Body of pancreas (tissue), 4 donors: ENCODE results near the gene SETBP1.

Experiments used
- POLR2A ChIP-seq, 3 donors: fragments of 450-650 bp; IDR thresholded peaks; one replicate each; pipeline ENCODE4 v1.6.1; 2016; ENCODE audit warnings: antibody characterized with exemption in 3 of 3, mild to moderate bottlenecking in 2 of 3
- TF ChIP-seq, protein P1 (sequence below), 7 experiments: fragments of 450-650 bp in 4 of 7; fragments of 200-600 bp in 3 of 7; sonication (generic) in 3 of 7; IDR thresholded peaks; one replicate each; pipeline ENCODE4 v1.5.1; 2016 to 2019; ENCODE audit warnings: antibody characterized with exemption in 7 of 7

DNA sequence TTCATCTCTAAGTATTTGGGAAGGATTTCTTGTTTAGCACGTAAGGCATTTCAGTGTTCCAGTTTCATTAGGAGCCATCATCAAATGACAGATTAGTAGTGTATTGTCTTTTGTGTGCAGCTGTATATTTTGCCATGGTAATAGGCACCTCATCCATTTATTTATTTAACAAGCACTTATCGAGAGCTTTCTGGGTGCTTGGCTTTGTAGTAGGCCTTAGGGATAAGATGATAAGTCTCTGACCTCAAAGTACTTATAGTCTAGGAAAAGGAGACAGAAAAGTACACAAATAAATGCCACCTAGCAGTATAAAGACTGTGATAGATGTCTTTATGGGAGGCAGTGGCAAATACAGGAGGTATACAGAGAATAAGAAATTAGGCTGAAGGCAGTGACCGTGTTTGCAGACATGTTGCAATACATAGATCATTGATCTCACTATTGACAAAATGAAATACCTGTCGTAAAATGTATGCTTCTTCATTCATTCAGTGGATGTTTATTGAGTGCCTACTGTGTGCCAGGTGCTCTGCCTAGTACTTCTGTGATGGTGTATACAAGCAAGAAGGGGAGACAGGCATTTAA, 265.9 kb downstream of the SETBP1 start:
- TF ChIP-seq, protein P1, sequence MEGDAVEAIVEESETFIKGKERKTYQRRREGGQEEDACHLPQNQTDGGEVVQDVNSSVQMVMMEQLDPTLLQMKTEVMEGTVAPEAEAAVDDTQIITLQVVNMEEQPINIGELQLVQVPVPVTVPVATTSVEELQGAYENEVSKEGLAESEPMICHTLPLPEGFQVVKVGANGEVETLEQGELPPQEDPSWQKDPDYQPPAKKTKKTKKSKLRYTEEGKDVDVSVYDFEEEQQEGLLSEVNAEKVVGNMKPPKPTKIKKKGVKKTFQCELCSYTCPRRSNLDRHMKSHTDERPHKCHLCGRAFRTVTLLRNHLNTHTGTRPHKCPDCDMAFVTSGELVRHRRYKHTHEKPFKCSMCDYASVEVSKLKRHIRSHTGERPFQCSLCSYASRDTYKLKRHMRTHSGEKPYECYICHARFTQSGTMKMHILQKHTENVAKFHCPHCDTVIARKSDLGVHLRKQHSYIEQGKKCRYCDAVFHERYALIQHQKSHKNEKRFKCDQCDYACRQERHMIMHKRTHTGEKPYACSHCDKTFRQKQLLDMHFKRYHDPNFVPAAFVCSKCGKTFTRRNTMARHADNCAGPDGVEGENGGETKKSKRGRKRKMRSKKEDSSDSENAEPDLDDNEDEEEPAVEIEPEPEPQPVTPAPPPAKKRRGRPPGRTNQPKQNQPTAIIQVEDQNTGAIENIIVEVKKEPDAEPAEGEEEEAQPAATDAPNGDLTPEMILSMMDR (IDR thresholded peaks at IDR 0.05), result no peak
- TF ChIP-seq POLR2A (IDR thresholded peaks at IDR 0.05), result no peak
